SK-N-SH (cell line): ENCODE results near the gene SLC35A3.

Experiments used
- CTCF ChIP-seq: fragments of 200-600 bp; sonication (generic); IDR thresholded peaks from 2 replicates; pipeline ENCODE4 v1.6.1; 2017; ENCODE audit warnings: antibody characterized with exemption, mild to moderate bottlenecking, moderate library complexity
- POLR2AphosphoS5 ChIP-seq: IDR thresholded peaks from 2 replicates; pipeline ENCODE4 v1.6.1; 2012; ENCODE audit warnings: low read depth, low read length
- SIN3A ChIP-seq: IDR thresholded peaks from 2 replicates; pipeline ENCODE4 v1.6.1; 2012; ENCODE audit warnings: low read depth, mild to moderate bottlenecking, low read length, moderate library complexity, borderline replicate concordance
- SMC3 ChIP-seq: IDR thresholded peaks from 2 replicates; pipeline ENCODE4 v1.6.1; 2012; ENCODE audit warnings: low read depth, low read length, improper control_type of control experiment
- YY1 ChIP-seq: IDR thresholded peaks from 2 replicates; pipeline ENCODE4 v1.4.0; 2012; ENCODE audit warnings: low read depth, mild to moderate bottlenecking
- TF ChIP-seq, protein P1 (sequence below): fragments of 150-350 bp; IDR thresholded peaks from 2 replicates; pipeline ENCODE4 v1.6.1; 2016; ENCODE audit warnings: mild to moderate bottlenecking, low read depth, low read length
- TF ChIP-seq, protein P2 (sequence below): IDR thresholded peaks from 2 replicates; pipeline ENCODE4 v1.6.1; 2012; ENCODE audit warnings: mild to moderate bottlenecking, low read depth, low read length, moderate library complexity

DNA sequence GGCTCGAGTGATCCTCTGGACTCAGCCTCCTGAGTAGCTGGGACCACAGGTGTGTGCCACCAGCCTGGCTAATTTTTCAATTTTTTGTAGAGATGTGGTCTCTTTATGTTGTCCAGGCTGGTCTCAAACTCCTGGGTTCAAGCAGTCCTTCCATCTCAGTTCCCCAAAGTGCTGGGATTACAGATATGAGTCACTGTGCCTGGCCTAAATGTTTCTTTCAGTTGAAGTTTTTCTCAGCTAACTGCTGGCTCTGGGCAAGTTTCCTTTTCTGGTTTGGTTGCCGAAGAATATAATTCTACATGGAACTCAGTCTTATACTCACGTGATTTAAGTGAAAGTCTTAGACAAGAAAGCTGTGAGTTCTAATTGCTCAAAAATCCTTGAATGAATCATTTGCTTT, 106.0 kb downstream of the SLC35A3 start:
- TF ChIP-seq, protein P1, sequence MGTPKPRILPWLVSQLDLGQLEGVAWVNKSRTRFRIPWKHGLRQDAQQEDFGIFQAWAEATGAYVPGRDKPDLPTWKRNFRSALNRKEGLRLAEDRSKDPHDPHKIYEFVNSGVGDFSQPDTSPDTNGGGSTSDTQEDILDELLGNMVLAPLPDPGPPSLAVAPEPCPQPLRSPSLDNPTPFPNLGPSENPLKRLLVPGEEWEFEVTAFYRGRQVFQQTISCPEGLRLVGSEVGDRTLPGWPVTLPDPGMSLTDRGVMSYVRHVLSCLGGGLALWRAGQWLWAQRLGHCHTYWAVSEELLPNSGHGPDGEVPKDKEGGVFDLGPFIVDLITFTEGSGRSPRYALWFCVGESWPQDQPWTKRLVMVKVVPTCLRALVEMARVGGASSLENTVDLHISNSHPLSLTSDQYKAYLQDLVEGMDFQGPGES: no peak
- TF ChIP-seq, protein P2, sequence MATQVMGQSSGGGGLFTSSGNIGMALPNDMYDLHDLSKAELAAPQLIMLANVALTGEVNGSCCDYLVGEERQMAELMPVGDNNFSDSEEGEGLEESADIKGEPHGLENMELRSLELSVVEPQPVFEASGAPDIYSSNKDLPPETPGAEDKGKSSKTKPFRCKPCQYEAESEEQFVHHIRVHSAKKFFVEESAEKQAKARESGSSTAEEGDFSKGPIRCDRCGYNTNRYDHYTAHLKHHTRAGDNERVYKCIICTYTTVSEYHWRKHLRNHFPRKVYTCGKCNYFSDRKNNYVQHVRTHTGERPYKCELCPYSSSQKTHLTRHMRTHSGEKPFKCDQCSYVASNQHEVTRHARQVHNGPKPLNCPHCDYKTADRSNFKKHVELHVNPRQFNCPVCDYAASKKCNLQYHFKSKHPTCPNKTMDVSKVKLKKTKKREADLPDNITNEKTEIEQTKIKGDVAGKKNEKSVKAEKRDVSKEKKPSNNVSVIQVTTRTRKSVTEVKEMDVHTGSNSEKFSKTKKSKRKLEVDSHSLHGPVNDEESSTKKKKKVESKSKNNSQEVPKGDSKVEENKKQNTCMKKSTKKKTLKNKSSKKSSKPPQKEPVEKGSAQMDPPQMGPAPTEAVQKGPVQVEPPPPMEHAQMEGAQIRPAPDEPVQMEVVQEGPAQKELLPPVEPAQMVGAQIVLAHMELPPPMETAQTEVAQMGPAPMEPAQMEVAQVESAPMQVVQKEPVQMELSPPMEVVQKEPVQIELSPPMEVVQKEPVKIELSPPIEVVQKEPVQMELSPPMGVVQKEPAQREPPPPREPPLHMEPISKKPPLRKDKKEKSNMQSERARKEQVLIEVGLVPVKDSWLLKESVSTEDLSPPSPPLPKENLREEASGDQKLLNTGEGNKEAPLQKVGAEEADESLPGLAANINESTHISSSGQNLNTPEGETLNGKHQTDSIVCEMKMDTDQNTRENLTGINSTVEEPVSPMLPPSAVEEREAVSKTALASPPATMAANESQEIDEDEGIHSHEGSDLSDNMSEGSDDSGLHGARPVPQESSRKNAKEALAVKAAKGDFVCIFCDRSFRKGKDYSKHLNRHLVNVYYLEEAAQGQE: no peak
- TF ChIP-seq CTCF (no peak), POLR2AphosphoS5 (no peak), SIN3A (no peak), SMC3 (no peak), YY1 (no peak)
